Left ventricle myocardium inferior (tissue), 1 donor: ENCODE data around the gene PDZRN3. TPM values are rescaled to one million over a fixed set of nuclear protein-coding genes. Genes with fewer than 3 reads are reported as not detected.

Source experiments
- DNase-seq: peaks from one replicate; pipeline ENCODE4 v3.0.0-alpha.2; 2020
- H3K27ac ChIP-seq: fragments of 200-600 bp; replicated peaks from 2 replicates; pipeline ENCODE4 v1.8.0; 2021
- H3K27me3 ChIP-seq: fragments of 200-600 bp; 2 replicates; pipeline ENCODE4 v1.8.0; 2021; ENCODE audit warnings: low read depth
- H3K36me3 ChIP-seq: fragments of 200-600 bp; 2 replicates; pipeline ENCODE4 v1.8.0; 2021
- H3K4me1 ChIP-seq: fragments of 200-600 bp; 2 replicates; pipeline ENCODE4 v1.8.0; 2021
- H3K4me3 ChIP-seq: fragments of 200-600 bp; 2 replicates; pipeline ENCODE4 v1.8.0; 2021; ENCODE audit warnings: mild to moderate bottlenecking, moderate library complexity
- H3K9me3 ChIP-seq: fragments of 200-600 bp; replicated peaks from 2 replicates; pipeline ENCODE4 v1.8.0; 2021
- CTCF ChIP-seq: fragments of 200-600 bp; IDR thresholded peaks from 2 replicates; pipeline ENCODE4 v1.8.0; 2021; ENCODE audit warnings: antibody characterized with exemption, mild to moderate bottlenecking, borderline replicate concordance
- intact Hi-C: fragments of 100-400 bp; cut with micrococcal nuclease; formaldehyde crosslinking; loops from one replicate; pipeline ENCODE4 v1.11.0; 2022
- total RNA-seq: library from RNA; stranded (reverse); fragmentation: NEBNext Ultra II Directional; extraction: Animal tissue kit (Norgen Biotek cat#: 25700); gene quantifications from one replicate; pipeline ENCODE4 v1.2.1, GENCODE V29; 2021
- donor health status: DM: no; HTN: yes; CAD: no; lungs with severe emphysema.

Gene PDZRN3
- total RNA-seq, 1 donor from 2014 or later: 114 TPM

GRCh38 chr3:73550032-73550431 lies 74.7 kb downstream of the PDZRN3 start:
- no peak overlapping the region for H3K27ac ChIP-seq

GRCh38 chr3:73549051-73549600 lies 75.6 kb downstream of the PDZRN3 start:
- H3K36me3 ChIP-seq: no peaks in the 10 kb centered on the region
- no peak for TF ChIP-seq CTCF
- H3K9me3 ChIP-seq: no peaks in the 10 kb centered on the region
- H3K27me3 ChIP-seq: no peaks in the 10 kb centered on the region
- no peak overlapping the region for H3K4me3 ChIP-seq
- intact Hi-C loops: no loop called here
- H3K27ac ChIP-seq: no peak overlapping the region
- DNase-seq: no peak
- peaks cover 62% of the 10 kb centered on the region for H3K4me1 ChIP-seq

More at GRCh38 chr3:73550032-73550431, 74.7 kb downstream of the PDZRN3 start:
- Histone ChIP-seq H3K4me3 (no peak overlapping the region), H3K36me3 (no peaks in the 10 kb centered on the region), H3K27me3 (no peaks in the 10 kb centered on the region), H3K9me3 (no peaks in the 10 kb centered on the region), H3K4me1 (peaks cover 62% of the 10 kb centered on the region)
- DNase-seq: no peak
- TF ChIP-seq CTCF: no peak
- intact Hi-C loops: no loop called here

GRCh38 chr3:73548436-73548835 lies 76.3 kb downstream of the PDZRN3 start:
- H3K27ac ChIP-seq: peak overlapping the region; percentile 54
- DNase-seq: no peak
- H3K9me3 ChIP-seq: no peaks in the 10 kb centered on the region
- H3K4me1 ChIP-seq: peaks cover 63% of the 10 kb centered on the region
- no peaks in the 10 kb centered on the region for H3K36me3 ChIP-seq
- TF ChIP-seq CTCF: no peak
- intact Hi-C loops: no loop called here
- H3K4me3 ChIP-seq: no peak overlapping the region
- no peaks in the 10 kb centered on the region for H3K27me3 ChIP-seq

GRCh38 chr3:73547427-73548248 lies 77.1 kb downstream of the PDZRN3 start:
- Histone ChIP-seq H3K27ac (peak overlapping the region; percentile 54), H3K4me1 (peaks cover 66% of the 10 kb centered on the region), H3K9me3 (no peaks in the 10 kb centered on the region), H3K4me3 (no peak overlapping the region), H3K27me3 (no peaks in the 10 kb centered on the region), H3K36me3 (no peaks in the 10 kb centered on the region)
- TF ChIP-seq CTCF: no peak
- no peak for DNase-seq
- intact Hi-C loops: no loop called here

GRCh38 chr3:73546961-73547360 lies 77.8 kb downstream of the PDZRN3 start:
- H3K4me3 ChIP-seq: no peak overlapping the region
- intact Hi-C loops: no loop called here
- no peaks in the 10 kb centered on the region for H3K36me3 ChIP-seq
- no peaks in the 10 kb centered on the region for H3K27me3 ChIP-seq
- DNase-seq: no peak
- no peaks in the 10 kb centered on the region for H3K9me3 ChIP-seq
- no peak for TF ChIP-seq CTCF
- peak overlapping the region; percentile 54 for H3K27ac ChIP-seq
- peaks cover 70% of the 10 kb centered on the region for H3K4me1 ChIP-seq
